Measurements from ENCODE around the gene RYR2.

Gene RYR2

GRCh38 chr1:237875291-237875690 lies 833.3 kb downstream of the RYR2 start:
- in situ Hi-C loops (cut with MboI; ENCODE audit: low sequenced_read_pairs): no loop called here

- in situ Hi-C loops (cut with MboI; ENCODE audit: low sequenced_read_pairs): no loop called here
Observed at GRCh38 chr1:237877631-237878030, 835.6 kb downstream of the RYR2 start.

- in situ Hi-C loops (cut with MboI; ENCODE audit: low sequenced_read_pairs): no loop called here
Observed at GRCh38 chr1:237878406-237878805, 836.4 kb downstream of the RYR2 start.

- in situ Hi-C loops (cut with MboI; ENCODE audit: low sequenced_read_pairs): no loop called here
Observed at GRCh38 chr1:237879195-237879594, 837.2 kb downstream of the RYR2 start.

Data from hTERT RPE-1 (cell line).